GM18951 (cell line): ENCODE data around the gene DMXL1.
"Not testable (repeated sequence)": the region's sequence is repeated elsewhere in the genome, so short reads cannot be mapped to it uniquely, and the experiment has no call there.

ENCODE experiments used
- POLR2A ChIP-seq: IDR thresholded peaks from 4 replicates; pipeline ENCODE4 v1.6.1; 2011; ENCODE audit warnings: mild to moderate bottlenecking; ENCODE audit not compliant: insufficient read length, insufficient read depth; ENCODE audit errors: extremely low read depth
- in situ Hi-C: fragments of 300-500 bp; cut with MboI; formaldehyde crosslinking; loops from one replicate; pipeline ENCODE4 v1.12.0; 2022; ENCODE audit warnings: low sequenced_read_pairs, mixed read lengths, inconsistent platforms; ENCODE audit not compliant: unreplicated experiment

Gene DMXL1

GRCh38 chr5:119178435-119178834, 107.5 kb downstream of the DMXL1 start:
- in situ Hi-C loops: no loop called here
- no peak for TF ChIP-seq POLR2A

GRCh38 chr5:119179857-119180641, 109.2 kb downstream of the DMXL1 start:
- no peak for TF ChIP-seq POLR2A
- in situ Hi-C loops: no loop called here

- in situ Hi-C loops: not testable (repeated sequence)
Observed at GRCh38 chr5:119185512-119185911, 114.6 kb downstream of the DMXL1 start.

GRCh38 chr5:119187776-119188529, 117.1 kb downstream of the DMXL1 start:
- no peak for TF ChIP-seq POLR2A
- in situ Hi-C loops: no loop called here

- no peak for TF ChIP-seq POLR2A
- in situ Hi-C loops: no loop called here
Observed at GRCh38 chr5:119190470-119191095, 119.7 kb downstream of the DMXL1 start.

- in situ Hi-C loops: no loop called here
- TF ChIP-seq POLR2A: no peak
Observed at GRCh38 chr5:119191944-119192343, 121.1 kb downstream of the DMXL1 start.

GRCh38 chr5:119200795-119201194, 129.9 kb downstream of the DMXL1 start:
- in situ Hi-C loops: no loop called here
- no peak for TF ChIP-seq POLR2A

- in situ Hi-C loops: no loop called here
- no peak for TF ChIP-seq POLR2A
Observed at GRCh38 chr5:119207105-119207504, 136.2 kb downstream of the DMXL1 start.

- TF ChIP-seq POLR2A: no peak
- in situ Hi-C loops: no loop called here
Observed at GRCh38 chr5:119212026-119212425, 141.1 kb downstream of the DMXL1 start.

GRCh38 chr5:119212676-119213075, 141.8 kb downstream of the DMXL1 start:
- in situ Hi-C loops: no loop called here
- no peak for TF ChIP-seq POLR2A

- no peak for TF ChIP-seq POLR2A
Observed at GRCh38 chr5:119217183-119217582, 146.3 kb downstream of the DMXL1 start.

GRCh38 chr5:119218830-119219782, 148.2 kb downstream of the DMXL1 start:
- no peak for TF ChIP-seq POLR2A
- in situ Hi-C loops: no loop called here

More at GRCh38 chr5:119217183-119217582, 146.3 kb downstream of the DMXL1 start:
- in situ Hi-C loops: no loop called here
